H9 (cell line): ENCODE results near the gene GPHN. TPM values are rescaled to one million over a fixed set of nuclear protein-coding genes. Genes with fewer than 3 reads are reported as not detected.

ENCODE experiments used
- DNase-seq: peaks from one replicate; pipeline ENCODE4 v3.0.0-alpha.2; 2017
- H2AFZ ChIP-seq: one replicate; pipeline ENCODE4 v1.6.1; 2013; ENCODE audit warnings: mild to moderate bottlenecking, low read length, control low read depth, moderate library complexity
- H2AK5ac ChIP-seq: 2 replicates; pipeline ENCODE4 v1.6.1; 2013; ENCODE audit warnings: low read length, control low read depth, mixed read lengths; ENCODE audit not compliant: insufficient read length
- H2BK120ac ChIP-seq: one replicate; pipeline ENCODE4 v1.6.1; 2013; ENCODE audit warnings: low read depth, mild to moderate bottlenecking, low read length, control low read depth, inconsistent platforms; ENCODE audit not compliant: poor library complexity, severe bottlenecking
- H2BK12ac ChIP-seq: 2 replicates; pipeline ENCODE4 v1.6.1; 2013; ENCODE audit warnings: low read length, control low read depth, mixed read lengths, low read depth; ENCODE audit not compliant: insufficient read length
- H2BK15ac ChIP-seq: 2 replicates; pipeline ENCODE4 v1.6.1; 2013; ENCODE audit warnings: low read depth, low read length, control low read depth
- H2BK20ac ChIP-seq: one replicate; pipeline ENCODE4 v1.6.1; 2013; ENCODE audit warnings: low read depth, mild to moderate bottlenecking, low read length, control low read depth, inconsistent platforms; ENCODE audit not compliant: poor library complexity, severe bottlenecking
- H2BK5ac ChIP-seq: 2 replicates; pipeline ENCODE4 v1.6.1; 2013; ENCODE audit warnings: low read length, control low read depth, mixed read lengths; ENCODE audit not compliant: insufficient read length
- H3K14ac ChIP-seq: 2 replicates; pipeline ENCODE4 v1.6.1; 2013; ENCODE audit warnings: low read length, control low read depth; ENCODE audit not compliant: insufficient read depth
- H3K18ac ChIP-seq: 2 replicates; pipeline ENCODE4 v1.6.1; 2013; ENCODE audit warnings: low read depth, mild to moderate bottlenecking, mixed read lengths, low read length, control low read depth; ENCODE audit not compliant: insufficient read length
- H3K23ac ChIP-seq: 2 replicates; pipeline ENCODE4 v1.6.1; 2013; ENCODE audit warnings: low read length, control low read depth, mixed read lengths, low read depth; ENCODE audit not compliant: insufficient read length
- H3K23me2 ChIP-seq: 2 replicates; pipeline ENCODE4 v1.6.1; 2013; ENCODE audit warnings: low read depth, mild to moderate bottlenecking, mixed read lengths, low read length, control low read depth; ENCODE audit not compliant: insufficient read length, poor library complexity, severe bottlenecking
- H3K27ac ChIP-seq: 2 replicates; pipeline ENCODE4 v1.5.1; 2013; ENCODE audit warnings: low read length, control low read depth, mixed read lengths, low read depth; ENCODE audit not compliant: insufficient read length
- H3K27me3 ChIP-seq: 2 replicates; pipeline ENCODE4 v1.6.1; 2013; ENCODE audit warnings: low read length, control low read depth, inconsistent platforms; ENCODE audit not compliant: insufficient read depth
- H3K4ac ChIP-seq: 2 replicates; pipeline ENCODE4 v1.6.1; 2013; ENCODE audit warnings: low read depth, mild to moderate bottlenecking, control low read depth, inconsistent platforms, low read length, moderate library complexity
- H3K4me1 ChIP-seq: 2 replicates; pipeline ENCODE4 v1.6.1; 2013; ENCODE audit warnings: low read length, control low read depth, inconsistent platforms; ENCODE audit not compliant: insufficient read depth
- H3K4me2 ChIP-seq: 2 replicates; pipeline ENCODE4 v1.6.1; 2013; ENCODE audit warnings: low read length, control low read depth, mixed read lengths; ENCODE audit not compliant: insufficient read length, insufficient read depth
- H3K56ac ChIP-seq: 2 replicates; pipeline ENCODE4 v1.6.1; 2013; ENCODE audit warnings: low read depth, mild to moderate bottlenecking, mixed read lengths, low read length, control low read depth; ENCODE audit not compliant: insufficient read length
- H3K79me1 ChIP-seq: 2 replicates; pipeline ENCODE4 v1.6.1; 2013; ENCODE audit warnings: low read depth, mild to moderate bottlenecking, moderate library complexity, low read length, control low read depth, inconsistent platforms; ENCODE audit not compliant: insufficient read depth, poor library complexity, severe bottlenecking
- H3K79me2 ChIP-seq: 2 replicates; pipeline ENCODE4 v1.6.1; 2013; ENCODE audit warnings: low read length, control low read depth, inconsistent platforms; ENCODE audit not compliant: insufficient read depth
- H3K9ac ChIP-seq: 2 replicates; pipeline ENCODE4 v1.6.1; 2013; ENCODE audit warnings: low read length, control low read depth, mixed read lengths; ENCODE audit not compliant: insufficient read length; ENCODE audit errors: extremely low read depth
- H3K9me3 ChIP-seq: one replicate; pipeline ENCODE4 v1.6.1; 2013; ENCODE audit warnings: low read depth, low read length, inconsistent platforms; ENCODE audit not compliant: control insufficient read depth
- H3T11ph ChIP-seq: one replicate; pipeline ENCODE4 v1.6.1; 2013; ENCODE audit warnings: mild to moderate bottlenecking, low read length, control low read depth, inconsistent platforms
- H4K20me1 ChIP-seq: one replicate; pipeline ENCODE4 v1.6.1; 2013; ENCODE audit not compliant: control insufficient read depth, insufficient read length, insufficient read depth
- H4K5ac ChIP-seq: 2 replicates; pipeline ENCODE4 v1.6.1; 2013; ENCODE audit warnings: low read depth, mild to moderate bottlenecking, mixed read lengths, low read length, control low read depth; ENCODE audit not compliant: insufficient read length
- H4K8ac ChIP-seq: replicated peaks from 2 replicates; pipeline ENCODE4 v1.6.1; 2013; ENCODE audit warnings: low read length, control low read depth, mixed read lengths, low read depth; ENCODE audit not compliant: insufficient read length
- H4K91ac ChIP-seq: 2 replicates; pipeline ENCODE4 v1.6.1; 2013; ENCODE audit warnings: low read depth, mild to moderate bottlenecking, moderate library complexity, mixed read lengths, low read length, control low read depth; ENCODE audit not compliant: insufficient read length
- H3K27ac Mint-ChIP-seq, 3 experiments: 2 replicates in 2 of 3; 3 replicates in 1 of 3; pipeline ENCODE4 v1.8.0; 2020 to 2021; ENCODE audit warnings: mixed read lengths in 3 of 3, mild to moderate bottlenecking in 1 of 3, moderate library complexity in 1 of 3
- H3K27me3 Mint-ChIP-seq: 2 replicates; pipeline ENCODE4 v1.8.0; 2021; ENCODE audit warnings: low read depth, mild to moderate bottlenecking, moderate library complexity, mixed read lengths
- H3K36me3 Mint-ChIP-seq, 3 experiments: 2 replicates in 2 of 3; 3 replicates in 1 of 3; pipeline ENCODE4 v1.8.0; 2020 to 2021; ENCODE audit warnings: low read depth in 3 of 3, mixed read lengths in 3 of 3; ENCODE audit not compliant: insufficient read depth in 1 of 3
- H3K4me1 Mint-ChIP-seq, 2 experiments: 2 replicates each; pipeline ENCODE4 v1.8.0; 2020; ENCODE audit warnings: mixed read lengths in 2 of 2
- H3K4me3 Mint-ChIP-seq, 2 experiments: 2 replicates in 1 of 2; 3 replicates in 1 of 2; pipeline ENCODE4 v1.8.0; 2020 to 2021; ENCODE audit warnings: mild to moderate bottlenecking in 2 of 2, mixed read lengths in 2 of 2, moderate library complexity in 1 of 2
- H3K9me3 Mint-ChIP-seq, 2 experiments: 2 replicates in 1 of 2; 3 replicates in 1 of 2; pipeline ENCODE4 v1.8.0; 2020; ENCODE audit warnings: mild to moderate bottlenecking in 2 of 2, mixed read lengths in 2 of 2, moderate library complexity in 1 of 2
- WGBS: extraction: QIAGEN DNeasy Blood & Tissue Kit; methylation state at CpG from one replicate; pipeline ENCODE4 v1.1.7; 2013; ENCODE audit warnings: missing lambda C conversion rate, low lambda C conversion rate, mixed read lengths; ENCODE audit not compliant: insufficient read length; ENCODE audit errors: extremely low coverage; 5-methylcytosine and 5-hydroxymethylcytosine counted together
- total RNA-seq: library from RNA; stranded (reverse); gene quantifications from 2 replicates; pipeline ENCODE4 v1.2.1, GENCODE V29; 2021
- TF ChIP-seq, protein P1 (sequence below): fragments of 200-600 bp; sonication (generic); conservative IDR thresholded peaks from 3 replicates; pipeline ENCODE4 v1.8.0; 2021; ENCODE audit warnings: antibody characterized with exemption, mild to moderate bottlenecking

Gene GPHN
- total RNA-seq, 1 experiment from 2014 or later, result 16.1 TPM

DNA sequence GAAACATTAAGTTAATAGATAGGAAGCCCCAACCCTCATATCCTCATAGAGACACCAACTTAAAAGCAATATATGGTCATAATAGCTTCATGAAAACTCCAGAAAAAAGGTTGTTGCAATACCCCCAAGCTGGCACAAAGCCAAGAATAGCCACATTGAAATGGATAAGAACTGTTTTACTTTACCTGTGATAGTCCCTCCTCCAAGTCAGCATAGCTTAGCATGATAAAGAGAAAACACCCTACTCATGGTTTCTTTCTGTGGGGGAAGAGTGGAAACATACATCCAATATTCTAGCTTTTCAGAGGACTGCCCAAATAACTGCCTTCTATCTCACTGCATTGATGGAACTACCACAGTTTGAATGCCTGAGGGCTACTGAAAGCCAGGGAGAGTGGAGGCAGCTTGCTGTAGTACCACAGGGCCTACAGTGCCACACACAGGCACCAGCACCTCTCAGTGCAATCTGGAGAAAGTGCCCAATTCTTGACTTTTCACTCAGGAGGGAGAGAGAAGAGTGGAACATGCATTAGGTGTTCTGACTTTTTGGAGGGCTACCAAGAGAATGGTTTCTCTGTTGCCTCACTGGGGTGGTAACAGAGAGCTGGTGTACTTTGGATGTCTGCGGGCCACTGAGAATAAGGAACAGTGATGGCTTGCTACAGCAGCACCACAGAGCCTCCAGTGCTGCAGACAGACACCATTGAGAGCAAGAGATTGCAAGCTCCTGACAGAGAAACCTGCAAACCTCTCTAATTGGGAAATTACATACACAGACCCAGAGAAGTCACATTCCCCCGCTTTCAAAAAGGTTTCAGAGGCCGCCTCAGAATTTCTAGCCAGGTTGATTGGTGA, 524.2 kb downstream of the GPHN start:
- WGBS, result no CpG with 5 or more reads among the region's 3 CpGs
- TF ChIP-seq, protein P1, sequence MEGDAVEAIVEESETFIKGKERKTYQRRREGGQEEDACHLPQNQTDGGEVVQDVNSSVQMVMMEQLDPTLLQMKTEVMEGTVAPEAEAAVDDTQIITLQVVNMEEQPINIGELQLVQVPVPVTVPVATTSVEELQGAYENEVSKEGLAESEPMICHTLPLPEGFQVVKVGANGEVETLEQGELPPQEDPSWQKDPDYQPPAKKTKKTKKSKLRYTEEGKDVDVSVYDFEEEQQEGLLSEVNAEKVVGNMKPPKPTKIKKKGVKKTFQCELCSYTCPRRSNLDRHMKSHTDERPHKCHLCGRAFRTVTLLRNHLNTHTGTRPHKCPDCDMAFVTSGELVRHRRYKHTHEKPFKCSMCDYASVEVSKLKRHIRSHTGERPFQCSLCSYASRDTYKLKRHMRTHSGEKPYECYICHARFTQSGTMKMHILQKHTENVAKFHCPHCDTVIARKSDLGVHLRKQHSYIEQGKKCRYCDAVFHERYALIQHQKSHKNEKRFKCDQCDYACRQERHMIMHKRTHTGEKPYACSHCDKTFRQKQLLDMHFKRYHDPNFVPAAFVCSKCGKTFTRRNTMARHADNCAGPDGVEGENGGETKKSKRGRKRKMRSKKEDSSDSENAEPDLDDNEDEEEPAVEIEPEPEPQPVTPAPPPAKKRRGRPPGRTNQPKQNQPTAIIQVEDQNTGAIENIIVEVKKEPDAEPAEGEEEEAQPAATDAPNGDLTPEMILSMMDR, result no peak
- peak overlapping the region; percentile 31 to 93 (median 63); a peak in 5 of 7 replicates for H3K27ac Mint-ChIP-seq
- no peaks in the 10 kb centered on the region for H3K27me3 Mint-ChIP-seq
- H3K4me1 ChIP-seq, result peaks cover 2% of the 10 kb centered on the region; the same call in 1 of the 2 replicates
- no peak overlapping the region for H3K14ac ChIP-seq
- no peak overlapping the region for H3T11ph ChIP-seq
- H3K27me3 ChIP-seq, result no peaks in the 10 kb centered on the region
- H4K20me1 ChIP-seq, result no peaks in the 10 kb centered on the region
- no peak overlapping the region for H3K9ac ChIP-seq
- no peak overlapping the region for H3K18ac ChIP-seq
- peak overlapping the region; percentile 22 for H3K4me2 ChIP-seq
- no peak overlapping the region for H3K27ac ChIP-seq
- H3K56ac ChIP-seq, result no peak overlapping the region
- H3K23ac ChIP-seq, result no peak overlapping the region
- no peak overlapping the region for H3K4me3 Mint-ChIP-seq
- peaks cover 4 to 21% (median 9%) of the 10 kb centered on the region in 3 experiments for H3K36me3 Mint-ChIP-seq
- peak; percentile 33 for DNase-seq
- H3K23me2 ChIP-seq, result no peaks in the 10 kb centered on the region
- H3K79me2 ChIP-seq, result no peaks in the 10 kb centered on the region
- no peak overlapping the region for H3K4ac ChIP-seq
- no peak overlapping the region for H2AK5ac ChIP-seq
- H2BK5ac ChIP-seq, result no peak overlapping the region
- H2AFZ ChIP-seq, result no peak overlapping the region
- peaks cover 8 to 14% of the 10 kb centered on the region in 2 experiments for H3K9me3 Mint-ChIP-seq
- no peak overlapping the region for H4K8ac ChIP-seq
- H3K79me1 ChIP-seq, result no peaks in the 10 kb centered on the region
- no peak overlapping the region for H2BK15ac ChIP-seq
- no peak overlapping the region for H2BK20ac ChIP-seq
- H3K4me1 Mint-ChIP-seq, result peaks cover 12 to 16% of the 10 kb centered on the region in 2 experiments
- no peak overlapping the region for H4K91ac ChIP-seq
- H2BK120ac ChIP-seq, result no peak overlapping the region
- H4K5ac ChIP-seq, result no peak overlapping the region
- no peaks in the 10 kb centered on the region for H3K9me3 ChIP-seq
- H2BK12ac ChIP-seq, result no peak overlapping the region
